Natural killer cell (primary cell): Measurements from ENCODE around the gene SYNJ2. TPM values are rescaled to one million over a fixed set of nuclear protein-coding genes. Genes with fewer than 3 reads are reported as not detected.
A peak's percentile ranks its signal among the peaks of the same experiment; 100 is the strongest.
"Not testable (repeated sequence)": the region's sequence is repeated elsewhere in the genome, so short reads cannot be mapped to it uniquely, and the experiment has no call there.

Experiments
- ATAC-seq, 3 donors: fragments of 150-1000 bp in 2 of 3; fragments of 200-7000 bp in 1 of 3; cut with Tn5 transposase; 1 replicate in 1 of 3; 2 replicates in 2 of 3; pipeline ENCODE4 v1.10.0; 2021; ENCODE audit warnings: mild to moderate bottlenecking in 2 of 3, moderate library complexity in 2 of 3
- DNase-seq, 2 donors: peaks; one replicate each; pipeline versions ENCODE4 v3.0.0 to v3.0.0-alpha.2; 2013 to 2021; ENCODE audit warnings: mixed read lengths in 1 of 2
- H3K27ac ChIP-seq: one replicate; pipeline ENCODE4 v1.5.1; 2013; ENCODE audit warnings: mild to moderate bottlenecking, low read length
- H3K27me3 ChIP-seq: one replicate; pipeline ENCODE4 v1.6.1; 2013; ENCODE audit warnings: low read length; ENCODE audit not compliant: control insufficient read depth, insufficient read depth
- H3K36me3 ChIP-seq: one replicate; pipeline ENCODE4 v1.6.1; 2013; ENCODE audit warnings: low read length; ENCODE audit not compliant: control insufficient read depth, insufficient read depth
- H3K4me1 ChIP-seq: one replicate; pipeline ENCODE4 v1.6.1; 2013; ENCODE audit warnings: low read length; ENCODE audit not compliant: control insufficient read depth, insufficient read depth
- H3K4me3 ChIP-seq: one replicate; pipeline ENCODE4 v1.5.1; 2013; ENCODE audit warnings: low read length
- H3K9me3 ChIP-seq: one replicate; pipeline ENCODE4 v1.6.1; 2013; ENCODE audit warnings: low read length; ENCODE audit not compliant: control insufficient read depth, insufficient read depth
- H3K27ac Mint-ChIP-seq, 2 donors: one replicate each; pipeline ENCODE4 v1.8.0; 2022; ENCODE audit warnings: mild to moderate bottlenecking in 2 of 2, mixed read lengths in 2 of 2, moderate library complexity in 1 of 2
- H3K27me3 Mint-ChIP-seq, 2 donors: one replicate each; pipeline ENCODE4 v1.8.0; 2022; ENCODE audit warnings: low read depth in 2 of 2, mixed read lengths in 2 of 2
- H3K36me3 Mint-ChIP-seq: one replicate; pipeline ENCODE4 v1.8.0; 2022; ENCODE audit warnings: mixed read lengths
- H3K4me1 Mint-ChIP-seq, 2 donors: one replicate each; pipeline ENCODE4 v1.8.0; 2022; ENCODE audit warnings: mixed read lengths in 2 of 2
- H3K4me3 Mint-ChIP-seq: one replicate; pipeline ENCODE4 v1.8.0; 2022; ENCODE audit warnings: mild to moderate bottlenecking, moderate library complexity, mixed read lengths
- H3K9me3 Mint-ChIP-seq, 2 donors: one replicate each; pipeline ENCODE4 v1.8.0; 2022; ENCODE audit warnings: mixed read lengths in 2 of 2
- WGBS: methylation state at CpG from one replicate; pipeline ENCODE4 v1.1.7; 2013; ENCODE audit warnings: missing lambda C conversion rate; ENCODE audit not compliant: insufficient coverage; 5-methylcytosine and 5-hydroxymethylcytosine counted together
- intact Hi-C: fragments of 100-400 bp; cut with micrococcal nuclease; formaldehyde crosslinking; loops from one replicate; pipeline ENCODE4 v1.14.2; 2022
- total RNA-seq, 4 donors: library from RNA; stranded (reverse); fragments of 120-200 nt in 1 of 4; gene quantifications; one replicate each; pipeline versions ENCODE4 v1.2.3 to v1.2.4, GENCODE V29; 2013 to 2022
- TF ChIP-seq, protein P1 (sequence below): fragments of 200-600 bp; IDR thresholded peaks from one replicate; pipeline ENCODE4 v1.8.0; 2022; ENCODE audit warnings: antibody characterized with exemption

SYNJ2 gene
- total RNA-seq, 3 donors from 2014 or later (not counting 1 experiment from before 2014, with no cell fraction given): 24.4 to 47.0 (median 28.0) TPM

DNA sequence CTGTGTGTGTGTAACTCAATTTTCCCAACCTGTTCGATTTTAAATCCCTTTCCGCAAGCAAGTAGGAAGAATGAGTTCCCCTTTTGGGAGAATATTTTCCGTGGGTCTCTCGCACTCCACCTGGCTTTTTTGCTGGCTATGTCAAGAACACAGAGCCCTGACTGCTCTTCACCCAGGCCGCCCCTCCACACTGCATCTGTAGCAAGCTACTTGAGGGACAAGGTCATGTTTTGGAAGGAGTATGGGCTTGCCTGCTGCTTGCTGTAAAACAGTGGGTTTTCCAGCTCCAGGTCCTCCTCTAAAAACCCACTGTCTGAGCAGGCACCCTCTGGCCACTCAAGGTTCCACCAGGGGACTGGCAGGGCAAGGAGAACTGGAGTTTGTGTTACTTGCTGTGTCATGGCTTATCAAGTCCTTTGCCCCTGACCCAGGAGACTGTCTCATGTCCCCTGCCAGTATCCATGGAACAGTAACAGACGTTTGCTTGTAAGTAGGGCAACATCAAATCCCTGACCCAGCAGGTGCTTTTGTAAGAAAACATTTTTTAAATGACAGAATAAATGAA lies 35.5 kb upstream of the SYNJ2 start:
- Histone ChIP-seq H3K4me1 (no peaks in the 10 kb centered on the region), H3K4me3 (no peak overlapping the region), H3K27ac (no peak overlapping the region), H3K27me3 (no peaks in the 10 kb centered on the region), H3K9me3 (no peaks in the 10 kb centered on the region), H3K36me3 (peaks cover 2% of the 10 kb centered on the region)
- H3K9me3 Mint-ChIP-seq: no peaks in the 10 kb centered on the region
- H3K4me1 Mint-ChIP-seq: no peaks in the 10 kb centered on the region
- ATAC-seq (no peak), DNase-seq (no peak)
- WGBS: 96% methylated on average over 6 of the region's 6 CpGs
- no peak overlapping the region for H3K27ac Mint-ChIP-seq
- H3K4me3 Mint-ChIP-seq: no peak overlapping the region
- intact Hi-C loops: no loop called here
- TF ChIP-seq, protein P1, sequence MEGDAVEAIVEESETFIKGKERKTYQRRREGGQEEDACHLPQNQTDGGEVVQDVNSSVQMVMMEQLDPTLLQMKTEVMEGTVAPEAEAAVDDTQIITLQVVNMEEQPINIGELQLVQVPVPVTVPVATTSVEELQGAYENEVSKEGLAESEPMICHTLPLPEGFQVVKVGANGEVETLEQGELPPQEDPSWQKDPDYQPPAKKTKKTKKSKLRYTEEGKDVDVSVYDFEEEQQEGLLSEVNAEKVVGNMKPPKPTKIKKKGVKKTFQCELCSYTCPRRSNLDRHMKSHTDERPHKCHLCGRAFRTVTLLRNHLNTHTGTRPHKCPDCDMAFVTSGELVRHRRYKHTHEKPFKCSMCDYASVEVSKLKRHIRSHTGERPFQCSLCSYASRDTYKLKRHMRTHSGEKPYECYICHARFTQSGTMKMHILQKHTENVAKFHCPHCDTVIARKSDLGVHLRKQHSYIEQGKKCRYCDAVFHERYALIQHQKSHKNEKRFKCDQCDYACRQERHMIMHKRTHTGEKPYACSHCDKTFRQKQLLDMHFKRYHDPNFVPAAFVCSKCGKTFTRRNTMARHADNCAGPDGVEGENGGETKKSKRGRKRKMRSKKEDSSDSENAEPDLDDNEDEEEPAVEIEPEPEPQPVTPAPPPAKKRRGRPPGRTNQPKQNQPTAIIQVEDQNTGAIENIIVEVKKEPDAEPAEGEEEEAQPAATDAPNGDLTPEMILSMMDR: no peak
- peaks cover 4 to 12% of the 10 kb centered on the region in 2 donors for H3K27me3 Mint-ChIP-seq
- H3K36me3 Mint-ChIP-seq: no peaks in the 10 kb centered on the region

DNA sequence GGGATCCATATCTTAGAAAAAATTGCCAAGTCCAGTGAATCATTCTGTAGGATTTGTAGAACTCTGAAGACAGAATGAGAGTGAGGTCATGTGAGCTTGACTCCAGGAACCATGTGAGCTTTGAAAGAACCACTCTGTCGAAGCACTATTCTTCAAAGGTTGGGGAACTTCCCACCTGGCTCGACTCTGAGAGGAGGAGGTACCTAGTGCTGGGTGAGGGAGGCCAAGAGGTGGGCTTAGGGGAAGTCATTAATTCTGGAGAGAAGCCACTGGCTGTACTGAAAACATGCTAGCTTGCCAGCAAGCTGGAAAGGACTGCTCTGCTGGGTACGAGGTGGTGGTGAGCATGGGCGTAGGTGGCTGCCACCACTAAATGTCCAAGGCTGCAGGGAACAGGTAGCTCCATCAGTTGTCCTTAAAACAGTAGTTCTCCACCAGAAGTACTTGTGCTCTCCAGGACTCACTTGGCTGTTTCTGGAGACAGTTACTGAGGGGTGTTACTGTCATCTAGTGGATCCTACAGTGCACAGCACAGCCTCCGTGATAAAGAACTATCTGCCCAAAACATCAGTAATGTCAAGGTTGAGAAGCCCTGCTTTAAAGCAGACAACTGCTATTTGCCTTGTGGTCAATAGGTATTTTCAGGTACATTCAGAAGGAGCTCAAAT lies 34.7 kb upstream of the SYNJ2 start:
- H3K27ac Mint-ChIP-seq: no peak overlapping the region
- 22% methylated on average over 5 of the region's 5 CpGs for WGBS

DNA sequence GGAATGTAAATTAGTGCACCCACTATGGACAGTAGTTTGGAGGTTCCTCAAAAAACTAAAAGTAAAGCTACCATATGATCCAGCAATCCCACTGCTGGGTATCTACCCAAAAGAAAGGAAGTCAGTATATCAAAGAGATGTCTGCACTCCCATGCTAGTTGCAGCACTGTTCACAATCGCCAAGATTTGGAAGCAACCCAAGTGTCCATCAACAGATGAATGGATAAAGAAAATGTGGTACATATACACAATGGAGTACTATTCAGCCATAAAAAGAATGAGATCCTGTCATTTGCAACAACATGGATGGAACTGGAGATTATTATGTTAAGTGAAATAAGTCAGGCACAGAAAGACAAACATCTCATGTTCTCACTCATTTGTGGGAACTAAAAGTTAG lies 30.8 kb upstream of the SYNJ2 start:
- H3K4me3 Mint-ChIP-seq, H3K4me3 ChIP-seq, ATAC-seq, H3K4me1 ChIP-seq, H3K36me3 ChIP-seq, H3K27ac Mint-ChIP-seq, H3K27ac ChIP-seq, intact Hi-C loops, H3K9me3 Mint-ChIP-seq, H3K9me3 ChIP-seq, H3K36me3 Mint-ChIP-seq, DNase-seq, H3K4me1 Mint-ChIP-seq, H3K27me3 ChIP-seq: not testable (repeated sequence)
- H3K27me3 Mint-ChIP-seq: peaks cover 12 to 25% of the 10 kb centered on the region in 2 donors
- WGBS: 75% methylated on average over 1 of the region's 1 CpG

More for the DNA sequence above, 34.7 kb upstream of the SYNJ2 start:
- no peaks in the 10 kb centered on the region for H3K36me3 ChIP-seq
- TF ChIP-seq, protein P1: peak; percentile 45
- no peak overlapping the region for H3K27ac ChIP-seq
- H3K4me3 ChIP-seq: no peak overlapping the region
- H3K36me3 Mint-ChIP-seq: no peaks in the 10 kb centered on the region
- peaks cover 4 to 12% of the 10 kb centered on the region in 2 donors for H3K27me3 Mint-ChIP-seq
- ATAC-seq (peak; percentile 52 to 82 (median 70)), DNase-seq (peak in 1 of 2 donors; percentile 59)
- H3K9me3 Mint-ChIP-seq: no peaks in the 10 kb centered on the region
- H3K4me1 ChIP-seq: no peaks in the 10 kb centered on the region
- no peak overlapping the region for H3K4me3 Mint-ChIP-seq
- H3K9me3 ChIP-seq: no peaks in the 10 kb centered on the region
- H3K27me3 ChIP-seq: no peaks in the 10 kb centered on the region
- intact Hi-C loops: loop anchor here (1.0 kb wide), 1 partner anchor 191 kb away; no protein-coding TSS in a partner anchor
- H3K4me1 Mint-ChIP-seq: no peaks in the 10 kb centered on the region

DNA sequence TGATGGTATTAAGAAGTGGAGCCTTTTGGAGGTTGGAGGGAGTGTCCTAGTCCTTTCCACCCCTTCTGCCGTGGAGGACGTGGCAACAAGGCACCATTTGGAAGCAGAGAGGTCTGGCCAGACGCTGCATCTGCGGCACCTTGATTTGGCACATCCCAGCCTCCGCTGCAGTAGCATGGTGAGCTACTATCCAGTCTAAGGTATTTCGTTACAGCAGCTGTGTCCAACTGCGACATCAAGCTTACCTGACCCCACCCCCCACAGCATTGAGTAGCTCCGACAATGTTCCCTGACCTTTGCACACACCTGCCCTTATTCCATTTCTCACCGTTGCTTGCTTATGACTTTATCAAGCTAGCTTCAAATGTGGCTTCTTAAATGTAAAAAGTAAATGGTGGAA lies 29.8 kb upstream of the SYNJ2 start:
- no peaks in the 10 kb centered on the region for H3K36me3 Mint-ChIP-seq
- intact Hi-C loops: no loop called here
- ATAC-seq (no peak), DNase-seq (no peak)
- H3K4me1 Mint-ChIP-seq: no peaks in the 10 kb centered on the region
- no peak overlapping the region for H3K27ac ChIP-seq
- H3K27me3 Mint-ChIP-seq: peaks cover 12 to 25% of the 10 kb centered on the region in 2 donors
- H3K4me3 ChIP-seq: no peak overlapping the region
- no peak overlapping the region for H3K4me3 Mint-ChIP-seq
- no peaks in the 10 kb centered on the region for H3K9me3 ChIP-seq
- H3K27ac Mint-ChIP-seq: no peak overlapping the region
- no peaks in the 10 kb centered on the region for H3K36me3 ChIP-seq
- H3K9me3 Mint-ChIP-seq: no peaks in the 10 kb centered on the region
- H3K4me1 ChIP-seq: no peaks in the 10 kb centered on the region
- H3K27me3 ChIP-seq: no peaks in the 10 kb centered on the region
- TF ChIP-seq, protein P1: no peak
- 93% methylated on average over 9 of the region's 9 CpGs for WGBS
